Neural cell (in vitro differentiated cells): ENCODE results near the gene SP140. TPM values are rescaled to one million over a fixed set of nuclear protein-coding genes. Genes with fewer than 3 reads are reported as not detected.

Experiments
- H2AFZ ChIP-seq: fragments of 200-600, 300-800 bp; sonication (generic), shearing (Covaris generic); 2 replicates; pipeline ENCODE4 v1.6.0; 2014; ENCODE audit warnings: low read depth, mild to moderate bottlenecking, antibody characterized with exemption, low read length, moderate library complexity
- H3F3A ChIP-seq: fragments of 200-600 bp; shearing (Covaris generic); 2 replicates; pipeline ENCODE4 v1.6.1; 2016; ENCODE audit warnings: mild to moderate bottlenecking, moderate library complexity, mixed read lengths, antibody characterized with exemption, low read length; ENCODE audit not compliant: insufficient read depth, poor library complexity, severe bottlenecking
- H3K27ac ChIP-seq: fragments of 200-600, 300-800 bp; sonication (generic), shearing (Covaris generic); 2 replicates; pipeline ENCODE4 v1.5.1; 2014; ENCODE audit warnings: mild to moderate bottlenecking, low read length, moderate library complexity
- H3K27me3 ChIP-seq: fragments of 300-800, 200-600 bp; sonication (generic), shearing (Covaris generic); 2 replicates; pipeline ENCODE4 v1.6.0; 2014; ENCODE audit warnings: mild to moderate bottlenecking, low read depth, low read length, moderate library complexity; ENCODE audit not compliant: insufficient read depth
- H3K36me3 ChIP-seq: fragments of 300-800, 200-600 bp; sonication (generic), shearing (Covaris generic); 2 replicates; pipeline ENCODE4 v1.5.1; 2014; ENCODE audit warnings: mild to moderate bottlenecking, antibody characterized with exemption, low read length, moderate library complexity; ENCODE audit not compliant: insufficient read depth
- H3K4me2 ChIP-seq: fragments of 300-800, 200-600 bp; sonication (generic), shearing (Covaris generic); 2 replicates; pipeline ENCODE4 v1.6.0; 2014; ENCODE audit warnings: mild to moderate bottlenecking, low read length
- H3K4me3 ChIP-seq: fragments of 300-800, 200-600 bp; sonication (generic), shearing (Covaris generic); 2 replicates; pipeline ENCODE4 v1.5.1; 2014; ENCODE audit warnings: mild to moderate bottlenecking, low read length, moderate library complexity
- H3K79me2 ChIP-seq: fragments of 200-600 bp; shearing (Covaris generic); replicated peaks from 2 replicates; pipeline ENCODE4 v1.6.0; 2014; ENCODE audit warnings: mild to moderate bottlenecking, low read length, moderate library complexity; ENCODE audit not compliant: insufficient read depth
- H3K9ac ChIP-seq: fragments of 300-800, 200-600 bp; sonication (generic), shearing (Covaris generic); 2 replicates; pipeline ENCODE4 v1.6.1; 2016; ENCODE audit warnings: mild to moderate bottlenecking, low read length, mixed read lengths
- H3K9me2 ChIP-seq: fragments of 200-600 bp; shearing (Covaris generic); 2 replicates; pipeline ENCODE4 v1.6.1; 2016; ENCODE audit warnings: mild to moderate bottlenecking, low read length, mixed read lengths; ENCODE audit not compliant: insufficient read depth
- H3K9me3 ChIP-seq: fragments of 200-600, 300-800 bp; sonication (generic), shearing (Covaris generic); 2 replicates; pipeline ENCODE4 v1.6.1; 2016; ENCODE audit warnings: mild to moderate bottlenecking, mixed run types, low read length, moderate library complexity, mixed read lengths
- H4K20me1 ChIP-seq: fragments of 200-600 bp; shearing (Covaris generic); 2 replicates; pipeline ENCODE4 v1.6.1; 2016; ENCODE audit warnings: mild to moderate bottlenecking, mixed run types; ENCODE audit not compliant: insufficient read depth
- CTCF ChIP-seq: fragments of 450-650 bp; IDR thresholded peaks from 2 replicates; pipeline ENCODE4 v1.5.1; 2014; ENCODE audit warnings: antibody characterized with exemption, mild to moderate bottlenecking, moderate library complexity; ENCODE audit not compliant: poor library complexity, severe bottlenecking
- EP300 ChIP-seq: fragments of 450-650 bp; conservative IDR thresholded peaks from 2 replicates; pipeline ENCODE4 v1.6.1; 2014; ENCODE audit warnings: antibody characterized with exemption, mild to moderate bottlenecking, moderate library complexity; ENCODE audit not compliant: poor library complexity, severe bottlenecking
- EZH2 ChIP-seq: fragments of 200-600, 300-800 bp; shearing (Covaris generic), sonication (generic); IDR thresholded peaks from 2 replicates; pipeline ENCODE4 v1.6.1; 2014; ENCODE audit warnings: antibody characterized with exemption, low read length, borderline replicate concordance, mild to moderate bottlenecking; ENCODE audit not compliant: insufficient read depth, poor library complexity, severe bottlenecking
- MXI1 ChIP-seq: fragments of 450-650 bp; conservative IDR thresholded peaks from 2 replicates; pipeline ENCODE4 v1.6.1; 2014; ENCODE audit warnings: antibody characterized with exemption, mild to moderate bottlenecking; ENCODE audit not compliant: poor library complexity, severe bottlenecking
- POLR2AphosphoS5 ChIP-seq: IDR thresholded peaks from 2 replicates; pipeline ENCODE4 v1.6.1; 2012
- RAD21 ChIP-seq: fragments of 450-650 bp; conservative IDR thresholded peaks from 2 replicates; pipeline ENCODE4 v1.6.1; 2014; ENCODE audit warnings: antibody characterized with exemption, mild to moderate bottlenecking, moderate library complexity
- REST ChIP-seq: IDR thresholded peaks from 2 replicates; pipeline ENCODE4 v1.6.1; 2012; ENCODE audit warnings: borderline replicate concordance
- SMC3 ChIP-seq: fragments of 450-650 bp; conservative IDR thresholded peaks from 2 replicates; pipeline ENCODE4 v1.6.1; 2014; ENCODE audit warnings: antibody characterized with exemption, mild to moderate bottlenecking, moderate library complexity; ENCODE audit not compliant: poor library complexity
- TAF1 ChIP-seq: IDR thresholded peaks from 2 replicates; pipeline ENCODE4 v1.6.1; 2012; ENCODE audit warnings: low read depth
- polyA plus RNA-seq: library from polyadenylated mRNA; depleted of rRNA; stranded (reverse); fragments of >200 nt; gene quantifications from 2 replicates; pipeline ENCODE4 v1.2.3, GENCODE V29; 2014

Gene SP140
- polyA plus RNA-seq, 1 donor from 2014 or later = 0.74 TPM

DNA sequence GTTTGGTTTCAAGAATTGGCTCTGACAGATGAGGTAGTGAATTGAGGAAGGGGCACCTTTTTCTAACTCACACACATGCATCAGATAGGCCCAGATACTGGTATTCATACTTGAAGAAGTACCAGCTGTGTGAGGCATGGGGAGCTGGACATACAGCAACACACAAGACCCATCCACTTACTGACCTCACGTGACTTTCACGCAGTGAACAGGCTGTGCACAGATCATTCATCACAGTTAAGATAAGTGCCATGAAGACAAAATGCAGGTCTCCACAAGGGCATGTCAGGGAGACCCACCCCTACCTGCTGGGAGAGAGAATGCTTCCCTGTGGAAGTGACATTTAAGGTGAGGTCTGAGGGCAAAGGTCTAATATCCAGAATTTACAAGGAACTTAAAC is 44.3 kb upstream of the SP140 start:
- H3K4me2 ChIP-seq = no peak overlapping the region
- no peaks in the 10 kb centered on the region for H3K27me3 ChIP-seq
- no peak overlapping the region for H3K4me3 ChIP-seq
- H3K9me2 ChIP-seq = no peaks in the 10 kb centered on the region
- no peaks in the 10 kb centered on the region for H3K36me3 ChIP-seq
- H3K9ac ChIP-seq = no peak overlapping the region
- H2AFZ ChIP-seq = no peak overlapping the region
- no peaks in the 10 kb centered on the region for H3K9me3 ChIP-seq
- H3K79me2 ChIP-seq = no peaks in the 10 kb centered on the region
- H3K27ac ChIP-seq = no peak overlapping the region
- TF ChIP-seq CTCF = no peak
- no peaks in the 10 kb centered on the region for H3F3A ChIP-seq
- H4K20me1 ChIP-seq = no peaks in the 10 kb centered on the region

DNA sequence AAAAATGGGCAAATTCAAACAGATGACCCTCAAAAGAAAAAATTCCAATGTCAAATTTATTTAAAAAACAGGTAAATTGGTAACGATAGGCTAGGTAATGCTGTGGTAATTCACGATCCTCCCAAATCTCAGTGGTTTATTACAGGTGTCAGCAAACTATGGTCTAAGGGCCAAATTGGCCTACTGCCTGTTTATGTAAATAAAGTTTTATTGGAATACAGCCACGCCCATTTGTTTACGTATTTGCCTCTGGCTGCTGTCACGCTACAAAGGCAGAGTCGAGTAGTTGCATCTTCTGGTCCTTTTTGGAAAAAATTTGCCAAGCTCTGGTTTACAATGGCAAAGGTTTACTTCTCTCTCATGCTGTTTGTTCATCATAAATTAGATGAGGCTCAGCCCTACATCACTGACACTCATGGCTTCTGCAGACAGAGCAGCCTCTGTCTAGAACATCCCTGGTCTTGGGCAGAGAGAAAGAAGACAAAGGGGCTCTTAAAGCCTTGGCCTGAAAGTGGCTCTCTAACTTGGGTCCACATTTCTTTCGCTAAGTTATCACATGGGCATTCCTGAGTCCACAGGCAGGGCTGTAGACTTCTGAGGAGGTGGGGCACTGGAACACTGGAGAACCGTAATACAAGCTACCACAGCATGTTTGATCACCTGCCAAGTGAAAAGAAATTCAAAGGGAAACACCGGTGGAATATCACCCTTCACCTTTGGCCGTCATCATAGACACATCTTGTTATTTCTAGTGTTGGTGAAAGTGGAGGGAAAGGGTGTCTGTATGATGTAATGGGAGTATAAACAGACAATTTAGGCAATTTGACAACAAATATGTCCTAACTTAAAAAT is 40.6 kb upstream of the SP140 start:
- H3K79me2 ChIP-seq = no peaks in the 10 kb centered on the region
- no peaks in the 10 kb centered on the region for H3K9me2 ChIP-seq
- H3K9ac ChIP-seq = no peak overlapping the region
- no peaks in the 10 kb centered on the region for H3K27me3 ChIP-seq
- H3K4me3 ChIP-seq = no peak overlapping the region
- no peaks in the 10 kb centered on the region for H3K9me3 ChIP-seq
- TF ChIP-seq EZH2 (no peak), POLR2AphosphoS5 (no peak), EP300 (no peak), RAD21 (no peak), TAF1 (no peak), SMC3 (no peak), CTCF (no peak), MXI1 (no peak), REST (no peak)
- H3F3A ChIP-seq = no peaks in the 10 kb centered on the region
- no peak overlapping the region for H3K27ac ChIP-seq
- no peak overlapping the region for H2AFZ ChIP-seq
- no peak overlapping the region for H3K4me2 ChIP-seq
- no peaks in the 10 kb centered on the region for H4K20me1 ChIP-seq
- no peaks in the 10 kb centered on the region for H3K36me3 ChIP-seq
